CD14-positive monocyte (primary cell): ENCODE measurements around the gene TNFSF10. TPM values are rescaled to one million over a fixed set of nuclear protein-coding genes. Genes with fewer than 3 reads are reported as not detected.

Experiments
- DNase-seq, 3 donors: peaks; one replicate each; pipeline ENCODE4 v3.0.0-alpha.2; 2011 to 2022
- H2AFZ ChIP-seq: 2 replicates; pipeline ENCODE4 v1.6.0; 2012; ENCODE audit warnings: mild to moderate bottlenecking, low read depth, low read length, inconsistent platforms; ENCODE audit not compliant: insufficient read depth, poor library complexity, severe bottlenecking
- H3K27ac ChIP-seq, 2 donors: 1 replicate in 1 of 2; 2 replicates in 1 of 2; pipeline ENCODE4 v1.5.1; 2012 to 2013; ENCODE audit warnings: low read length in 2 of 2, control low read depth in 1 of 2, inconsistent platforms in 1 of 2, low read depth in 1 of 2, mild to moderate bottlenecking in 1 of 2
- H3K27me3 ChIP-seq, 2 donors: one replicate each; pipeline versions ENCODE4 v1.6.0 to v1.6.1; 2011 to 2013; ENCODE audit warnings: low read length in 2 of 2; ENCODE audit not compliant: control insufficient read depth in 2 of 2, insufficient read depth in 2 of 2
- H3K36me3 ChIP-seq, 2 donors: replicated peaks in 1 of 2; 1 replicate in 1 of 2; 2 replicates in 1 of 2; pipeline versions ENCODE4 v1.5.1 to v1.6.1; 2012 to 2013; ENCODE audit warnings: low read length in 2 of 2, control low read depth in 1 of 2, inconsistent platforms in 1 of 2, mild to moderate bottlenecking in 1 of 2; ENCODE audit not compliant: insufficient read depth in 2 of 2, control insufficient read depth in 1 of 2
- H3K4me1 ChIP-seq, 2 donors: 1 replicate in 1 of 2; 2 replicates in 1 of 2; pipeline versions ENCODE4 v1.5.1 to v1.6.1; 2012 to 2013; ENCODE audit warnings: low read length in 2 of 2, control low read depth in 1 of 2, inconsistent platforms in 1 of 2, mild to moderate bottlenecking in 1 of 2, moderate library complexity in 1 of 2; ENCODE audit not compliant: insufficient read depth in 2 of 2, control insufficient read depth in 1 of 2
- H3K4me2 ChIP-seq: replicated peaks from 2 replicates; pipeline ENCODE3; 2012; ENCODE audit warnings: low read length, moderate library complexity, mild to moderate bottlenecking; ENCODE audit not compliant: poor library complexity, severe bottlenecking; ENCODE audit errors: extremely low read depth
- H3K4me3 ChIP-seq, 3 experiments: fragments of 200-600 bp in 1 of 3; sonication (generic) in 1 of 3; replicated peaks in 1 of 3; 1 replicate in 2 of 3; 2 replicates in 1 of 3; pipeline ENCODE4 v1.5.1; 2011 to 2013; ENCODE audit warnings: low read length in 3 of 3, mild to moderate bottlenecking in 3 of 3, control low read depth in 2 of 3, low read depth in 2 of 3, inconsistent platforms in 1 of 3, moderate library complexity in 1 of 3
- H3K79me2 ChIP-seq: 2 replicates; pipeline ENCODE4 v1.6.0; 2012; ENCODE audit warnings: mild to moderate bottlenecking, control low read depth, inconsistent platforms, low read length, moderate library complexity; ENCODE audit not compliant: insufficient read depth
- H3K9ac ChIP-seq: 2 replicates; pipeline ENCODE4 v1.6.0; 2017; ENCODE audit warnings: low read length, mild to moderate bottlenecking; ENCODE audit not compliant: insufficient read depth, poor library complexity, severe bottlenecking
- H3K9me3 ChIP-seq, 2 donors: replicated peaks in 1 of 2; 1 replicate in 1 of 2; 2 replicates in 1 of 2; pipeline versions ENCODE4 v1.5.1 to v1.6.1; 2012 to 2013; ENCODE audit warnings: low read length in 2 of 2, control low read depth in 1 of 2; ENCODE audit not compliant: control insufficient read depth in 1 of 2, insufficient read depth in 1 of 2
- H4K20me1 ChIP-seq: 2 replicates; pipeline ENCODE4 v1.6.0; 2012; ENCODE audit warnings: mild to moderate bottlenecking, low read length, control low read depth, moderate library complexity; ENCODE audit not compliant: insufficient read depth
- H3K27ac Mint-ChIP-seq, 7 donors: one replicate each; pipeline ENCODE4 v1.8.0; 2020; ENCODE audit warnings: mild to moderate bottlenecking in 7 of 7, mixed read lengths in 7 of 7, moderate library complexity in 6 of 7, inconsistent platforms in 2 of 7
- H3K27me3 Mint-ChIP-seq, 3 donors: one replicate each; pipeline ENCODE4 v1.8.0; 2021 to 2022; ENCODE audit warnings: low read depth in 3 of 3, mild to moderate bottlenecking in 3 of 3, mixed read lengths in 3 of 3, moderate library complexity in 3 of 3, inconsistent platforms in 1 of 3
- H3K36me3 Mint-ChIP-seq, 2 donors: one replicate each; pipeline ENCODE4 v1.8.0; 2020; ENCODE audit warnings: mixed read lengths in 2 of 2, inconsistent platforms in 1 of 2, mild to moderate bottlenecking in 1 of 2
- H3K4me1 Mint-ChIP-seq: one replicate; pipeline ENCODE4 v1.8.0; 2020; ENCODE audit warnings: mild to moderate bottlenecking, mixed read lengths
- H3K4me3 Mint-ChIP-seq, 2 donors: one replicate each; pipeline ENCODE4 v1.8.0; 2020; ENCODE audit warnings: mild to moderate bottlenecking in 2 of 2, mixed read lengths in 2 of 2, moderate library complexity in 1 of 2
- H3K9me3 Mint-ChIP-seq, 7 donors: one replicate each; pipeline ENCODE4 v1.8.0; 2020 to 2022; ENCODE audit warnings: mixed read lengths in 7 of 7, mild to moderate bottlenecking in 6 of 7, moderate library complexity in 6 of 7, inconsistent platforms in 2 of 7
- CTCF ChIP-seq: fragments of 200-600 bp; IDR thresholded peaks from one replicate; pipeline ENCODE4 v1.8.0; 2022; ENCODE audit warnings: antibody characterized with exemption, mild to moderate bottlenecking
- WGBS: methylation state at CpG from one replicate; pipeline ENCODE4 v1.1.5; 2013; ENCODE audit warnings: missing lambda C conversion rate; ENCODE audit not compliant: insufficient coverage; 5-methylcytosine and 5-hydroxymethylcytosine counted together
- intact Hi-C, 2 donors: fragments of 100-400 bp; cut with micrococcal nuclease; formaldehyde crosslinking; loops; one replicate each; pipeline versions ENCODE4 v1.15.0 to v1.15.1; 2023
- polyA plus RNA-seq, 3 donors: library from polyadenylated mRNA; depleted of rRNA in 1 of 3; unstranded in 2 of 3; stranded (reverse) in 1 of 3; fragments of 300-500 nt in 2 of 3; fragments of >200 nt in 1 of 3; fragmentation: Illumina TruSeq in 2 of 3; gene quantifications; 1 replicate in 2 of 3; 2 replicates in 1 of 3; pipeline ENCODE4 v1.2.3, GENCODE V29; 2012 to 2021

The TNFSF10 gene
- polyA plus RNA-seq, 3 donors, result 146 to 293 (median 264) TPM

GRCh38 chr3:172541945-172542488 is 18.8 kb upstream of the TNFSF10 start:
- Histone ChIP-seq H4K20me1 (no peaks in the 10 kb centered on the region), H3K36me3 (no peaks in the 10 kb centered on the region), H3K4me1 (peaks cover 31 to 35% of the 10 kb centered on the region in 2 donors), H3K4me3 (no peak overlapping the region), H3K27me3 (no peaks in the 10 kb centered on the region), H3K4me2 (no peak overlapping the region), H3K9ac (no peak overlapping the region), H3K9me3 (no peaks in the 10 kb centered on the region), H3K27ac (no peak overlapping the region), H2AFZ (no peak overlapping the region), H3K79me2 (no peaks in the 10 kb centered on the region)
- TF ChIP-seq CTCF, result no peak
- Mint-ChIP-seq H3K36me3 (no peaks in the 10 kb centered on the region), H3K9me3 (no peaks in the 10 kb centered on the region), H3K4me1 (peaks cover 43% of the 10 kb centered on the region), H3K27me3 (peaks cover 0 to 1% (median 0%) of the 10 kb centered on the region in 3 donors), H3K27ac (no peak overlapping the region), H3K4me3 (no peak overlapping the region)
- intact Hi-C loops, result loop anchor here in 1 of 2 donors (10.0 kb wide), 1 partner anchor 53 kb away; no protein-coding TSS in a partner anchor
- DNase-seq, result no peak

DNA sequence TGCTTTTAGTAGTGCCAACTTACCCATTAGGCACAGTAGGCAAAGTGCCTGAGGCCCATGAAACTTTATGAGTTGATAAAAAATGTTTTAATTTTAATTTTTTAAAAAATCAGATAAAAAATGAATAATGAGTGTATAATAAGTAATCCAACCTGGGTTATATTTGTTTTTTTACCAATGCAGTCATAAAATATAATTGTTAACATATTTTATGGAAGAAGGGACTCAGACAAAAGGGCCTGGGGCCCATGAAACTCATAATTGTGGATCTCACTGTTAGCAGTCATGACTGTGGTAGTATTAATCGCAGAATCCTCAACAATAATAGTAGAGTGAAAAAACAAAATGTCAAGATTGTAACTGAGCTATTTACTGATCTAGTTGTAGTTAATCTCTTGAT is 16.8 kb upstream of the TNFSF10 start:
- intact Hi-C loops, result loop anchor here in 1 of 2 donors (10.0 kb wide), 1 partner anchor 55 kb away; no protein-coding TSS in a partner anchor
- no peaks in the 10 kb centered on the region for H3K27me3 Mint-ChIP-seq
- no CpG with 5 or more reads among the region's 1 CpG for WGBS

More for the DNA sequence above, 16.8 kb upstream of the TNFSF10 start:
- Histone ChIP-seq H3K4me3 (no peak overlapping the region), H4K20me1 (no peaks in the 10 kb centered on the region), H3K9ac (no peak overlapping the region), H3K9me3 (no peaks in the 10 kb centered on the region), H3K36me3 (no peaks in the 10 kb centered on the region), H3K27ac (no peak overlapping the region), H3K4me2 (no peak overlapping the region), H2AFZ (no peak overlapping the region), H3K27me3 (no peaks in the 10 kb centered on the region), H3K79me2 (no peaks in the 10 kb centered on the region), H3K4me1 (peaks cover 27 to 29% of the 10 kb centered on the region in 2 donors)
- Mint-ChIP-seq H3K9me3 (peaks cover 0 to 2% (median 0%) of the 10 kb centered on the region in 7 donors), H3K27ac (no peak overlapping the region), H3K36me3 (no peaks in the 10 kb centered on the region), H3K4me1 (peaks cover 44% of the 10 kb centered on the region), H3K4me3 (no peak overlapping the region)
- no peak for DNase-seq
- no peak for TF ChIP-seq CTCF
